ENCODE data around the gene ADCY2.

Gene ADCY2

GRCh38 chr5:7609726-7610125, 213.8 kb downstream of the ADCY2 start:
- H3K27ac ChIP-seq (ENCODE audit: low read length), result no peak overlapping the region
- no peaks in the 10 kb centered on the region for H3K9me3 ChIP-seq (ENCODE audit: insufficient read depth, low read depth, low read length)
- no peaks in the 10 kb centered on the region for H3K36me3 ChIP-seq (ENCODE audit: insufficient read depth, low read depth, low read length)
- H3K9ac ChIP-seq (ENCODE audit: low read depth, low read length), result no peak overlapping the region
- H3K4me3 ChIP-seq (ENCODE audit: low read length), result no peak overlapping the region
- H3K27me3 ChIP-seq (ENCODE audit: insufficient read depth, low read length), result no peaks in the 10 kb centered on the region
- H3K4me1 ChIP-seq (ENCODE audit: insufficient read depth, low read length), result peaks cover 36% of the 10 kb centered on the region; the same call in 1 of the 2 replicates

DNA sequence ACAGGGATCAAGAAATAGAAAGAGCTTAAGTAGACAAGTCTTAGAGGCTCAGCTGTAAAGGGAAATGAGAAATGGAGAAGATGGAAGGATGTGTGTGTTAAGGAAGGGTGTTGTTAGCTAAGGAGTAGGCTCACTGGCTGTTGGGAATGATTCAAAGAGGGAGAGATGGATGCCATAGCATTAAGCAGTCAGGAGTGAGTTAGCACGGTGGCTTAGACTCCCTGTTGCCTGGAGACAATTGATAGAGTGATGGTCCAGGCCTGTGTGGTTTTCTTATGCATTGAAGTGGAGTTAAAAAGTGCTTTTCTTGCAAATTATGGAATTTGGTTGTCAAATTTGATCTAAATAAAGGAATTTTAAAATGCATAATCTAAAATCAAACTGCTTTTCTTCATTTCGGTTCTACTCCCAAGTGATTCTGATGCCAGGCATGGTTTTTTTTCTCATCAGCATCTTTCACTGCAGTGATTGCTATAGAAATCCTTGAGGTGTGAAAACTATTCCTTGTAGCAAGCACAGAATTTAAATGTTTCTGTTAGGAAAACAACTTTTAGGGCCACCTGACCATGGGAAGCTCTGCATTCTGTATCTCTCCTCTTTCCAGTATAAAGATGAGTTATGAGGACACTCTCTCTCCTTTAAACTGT, 214.7 kb downstream of the ADCY2 start:
- Histone ChIP-seq H3K36me3 (ENCODE audit: insufficient read depth, low read depth, low read length) (no peaks in the 10 kb centered on the region), H3K9me3 (ENCODE audit: insufficient read depth, low read depth, low read length) (no peaks in the 10 kb centered on the region), H3K27ac (ENCODE audit: low read length) (no peak overlapping the region), H3K9ac (ENCODE audit: low read depth, low read length) (no peak overlapping the region), H3K27me3 (ENCODE audit: insufficient read depth, low read length) (no peaks in the 10 kb centered on the region), H3K4me1 (ENCODE audit: insufficient read depth, low read length) (peaks cover 36% of the 10 kb centered on the region; the same call in 1 of the 2 replicates), H3K4me3 (ENCODE audit: low read length) (no peak overlapping the region)

GRCh38 chr5:7611518-7611917, 215.6 kb downstream of the ADCY2 start:
- Histone ChIP-seq H3K27me3 (ENCODE audit: insufficient read depth, low read length) (no peaks in the 10 kb centered on the region), H3K27ac (ENCODE audit: low read length) (no peak overlapping the region), H3K9me3 (ENCODE audit: insufficient read depth, low read depth, low read length) (no peaks in the 10 kb centered on the region), H3K4me1 (ENCODE audit: insufficient read depth, low read length) (peaks cover 30% of the 10 kb centered on the region; the same call in 1 of the 2 replicates), H3K9ac (ENCODE audit: low read depth, low read length) (no peak overlapping the region), H3K36me3 (ENCODE audit: insufficient read depth, low read depth, low read length) (no peaks in the 10 kb centered on the region), H3K4me3 (ENCODE audit: low read length) (no peak overlapping the region)

GRCh38 chr5:7615566-7616061, 219.7 kb downstream of the ADCY2 start:
- no peak overlapping the region for H3K4me3 ChIP-seq (ENCODE audit: low read length)

GRCh38 chr5:7616897-7617296, 221.0 kb downstream of the ADCY2 start:
- no peaks in the 10 kb centered on the region; the same call in 1 of the 2 replicates for H3K4me1 ChIP-seq (ENCODE audit: insufficient read depth, low read length)
- no peak overlapping the region for H3K4me3 ChIP-seq (ENCODE audit: low read length)
- H3K9me3 ChIP-seq (ENCODE audit: insufficient read depth, low read depth, low read length), result no peaks in the 10 kb centered on the region
- no peaks in the 10 kb centered on the region for H3K36me3 ChIP-seq (ENCODE audit: insufficient read depth, low read depth, low read length)
- H3K9ac ChIP-seq (ENCODE audit: low read depth, low read length), result no peak overlapping the region
- no peaks in the 10 kb centered on the region for H3K27me3 ChIP-seq (ENCODE audit: insufficient read depth, low read length)
- no peak overlapping the region for H3K27ac ChIP-seq (ENCODE audit: low read length)

More at GRCh38 chr5:7615566-7616061, 219.7 kb downstream of the ADCY2 start:
- Histone ChIP-seq H3K27me3 (ENCODE audit: insufficient read depth, low read length) (no peaks in the 10 kb centered on the region), H3K9me3 (ENCODE audit: insufficient read depth, low read depth, low read length) (no peaks in the 10 kb centered on the region), H3K9ac (ENCODE audit: low read depth, low read length) (no peak overlapping the region), H3K4me1 (ENCODE audit: insufficient read depth, low read length) (peaks cover 3% of the 10 kb centered on the region; the same call in 1 of the 2 replicates), H3K27ac (ENCODE audit: low read length) (no peak overlapping the region), H3K36me3 (ENCODE audit: insufficient read depth, low read depth, low read length) (no peaks in the 10 kb centered on the region)

GRCh38 chr5:7622498-7622897, 226.6 kb downstream of the ADCY2 start:
- H3K9me3 ChIP-seq (ENCODE audit: insufficient read depth, low read depth, low read length), result no peaks in the 10 kb centered on the region
- H3K36me3 ChIP-seq (ENCODE audit: insufficient read depth, low read depth, low read length), result peaks cover 15% of the 10 kb centered on the region; the same call in 1 of the 2 replicates
- no peaks in the 10 kb centered on the region for H3K27me3 ChIP-seq (ENCODE audit: insufficient read depth, low read length)
- no peak overlapping the region for H3K27ac ChIP-seq (ENCODE audit: low read length)
- H3K4me3 ChIP-seq (ENCODE audit: low read length), result no peak overlapping the region
- no peak overlapping the region for H3K9ac ChIP-seq (ENCODE audit: low read depth, low read length)
- H3K4me1 ChIP-seq (ENCODE audit: insufficient read depth, low read length), result no peaks in the 10 kb centered on the region; the same call in 1 of the 2 replicates

GRCh38 chr5:7625740-7626139, 229.8 kb downstream of the ADCY2 start:
- Histone ChIP-seq H3K4me1 (ENCODE audit: insufficient read depth, low read length) (no peaks in the 10 kb centered on the region; the same call in 1 of the 2 replicates), H3K27ac (ENCODE audit: low read length) (no peak overlapping the region), H3K4me3 (ENCODE audit: low read length) (no peak overlapping the region)

DNA sequence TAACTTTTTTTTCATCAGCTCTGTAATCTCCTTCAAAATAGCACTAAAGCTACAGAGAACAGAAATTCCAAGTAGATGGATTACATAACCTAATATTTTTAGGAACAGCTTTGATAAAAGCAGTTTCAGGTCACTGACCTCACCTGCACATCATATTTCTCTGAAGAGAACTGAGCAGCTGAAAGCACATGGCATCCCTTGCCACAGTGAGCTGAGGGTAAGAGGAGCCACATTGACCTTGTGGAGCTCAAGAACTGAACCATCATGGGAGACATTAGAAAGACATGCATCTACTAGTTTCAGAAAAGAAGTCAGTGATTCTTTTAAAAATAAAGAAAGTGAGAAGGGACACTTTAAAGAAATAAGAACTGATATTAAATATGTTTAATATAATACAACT, 232.3 kb downstream of the ADCY2 start:
- H3K36me3 ChIP-seq (ENCODE audit: insufficient read depth, low read depth, low read length), result peaks cover 25% of the 10 kb centered on the region; the same call in 1 of the 2 replicates
- H3K4me3 ChIP-seq (ENCODE audit: low read length), result no peak overlapping the region
- H3K4me1 ChIP-seq (ENCODE audit: insufficient read depth, low read length), result no peaks in the 10 kb centered on the region
- H3K27me3 ChIP-seq (ENCODE audit: insufficient read depth, low read length), result no peaks in the 10 kb centered on the region
- H3K27ac ChIP-seq (ENCODE audit: low read length), result no peak overlapping the region
- H3K9ac ChIP-seq (ENCODE audit: low read depth, low read length), result no peak overlapping the region
- no peaks in the 10 kb centered on the region for H3K9me3 ChIP-seq (ENCODE audit: insufficient read depth, low read depth, low read length)

More at GRCh38 chr5:7625740-7626139, 229.8 kb downstream of the ADCY2 start:
- H3K36me3 ChIP-seq (ENCODE audit: insufficient read depth, low read depth, low read length), result peaks cover 19% of the 10 kb centered on the region; the same call in 1 of the 2 replicates
- H3K9me3 ChIP-seq (ENCODE audit: insufficient read depth, low read depth, low read length), result no peaks in the 10 kb centered on the region
- no peak overlapping the region for H3K9ac ChIP-seq (ENCODE audit: low read depth, low read length)
- no peaks in the 10 kb centered on the region for H3K27me3 ChIP-seq (ENCODE audit: insufficient read depth, low read length)

GRCh38 chr5:7628820-7629219, 232.9 kb downstream of the ADCY2 start:
- Histone ChIP-seq H3K36me3 (ENCODE audit: insufficient read depth, low read depth, low read length) (peaks cover 25% of the 10 kb centered on the region; the same call in 1 of the 2 replicates), H3K4me1 (ENCODE audit: insufficient read depth, low read length) (no peaks in the 10 kb centered on the region), H3K27me3 (ENCODE audit: insufficient read depth, low read length) (no peaks in the 10 kb centered on the region), H3K4me3 (ENCODE audit: low read length) (no peak overlapping the region), H3K9me3 (ENCODE audit: insufficient read depth, low read depth, low read length) (no peaks in the 10 kb centered on the region), H3K27ac (ENCODE audit: low read length) (no peak overlapping the region), H3K9ac (ENCODE audit: low read depth, low read length) (no peak overlapping the region)

GRCh38 chr5:7629561-7629960, 233.6 kb downstream of the ADCY2 start:
- H3K9ac ChIP-seq (ENCODE audit: low read depth, low read length), result no peak overlapping the region
- H3K27ac ChIP-seq (ENCODE audit: low read length), result no peak overlapping the region
- no peak overlapping the region for H3K4me3 ChIP-seq (ENCODE audit: low read length)
- peaks cover 25% of the 10 kb centered on the region; the same call in 1 of the 2 replicates for H3K36me3 ChIP-seq (ENCODE audit: insufficient read depth, low read depth, low read length)
- H3K9me3 ChIP-seq (ENCODE audit: insufficient read depth, low read depth, low read length), result no peaks in the 10 kb centered on the region
- no peaks in the 10 kb centered on the region for H3K27me3 ChIP-seq (ENCODE audit: insufficient read depth, low read length)
- H3K4me1 ChIP-seq (ENCODE audit: insufficient read depth, low read length), result no peaks in the 10 kb centered on the region

DNA sequence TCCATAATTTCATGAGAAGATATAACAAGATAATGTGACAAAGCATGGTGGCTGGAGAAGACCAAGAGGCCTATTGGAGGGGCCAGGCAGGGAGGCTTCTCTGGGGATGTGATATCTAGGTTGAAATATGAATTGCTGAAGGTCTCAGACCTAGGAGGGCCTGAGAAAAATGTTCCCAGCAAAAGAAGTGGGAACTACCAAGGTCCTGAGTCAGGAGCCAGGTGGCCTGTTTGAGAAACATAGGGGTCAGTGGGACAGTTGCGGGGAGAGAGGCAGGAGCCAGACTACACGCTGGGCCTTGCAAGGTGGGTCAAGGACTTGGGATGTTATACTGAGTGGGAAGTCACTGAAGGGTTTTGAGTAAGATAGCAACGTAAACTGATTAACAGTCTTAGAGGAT, 238.9 kb downstream of the ADCY2 start:
- Histone ChIP-seq H3K27ac (ENCODE audit: low read length) (no peak overlapping the region), H3K36me3 (ENCODE audit: insufficient read depth, low read depth, low read length) (peaks cover 5% of the 10 kb centered on the region), H3K9me3 (ENCODE audit: insufficient read depth, low read depth, low read length) (no peaks in the 10 kb centered on the region), H3K4me3 (ENCODE audit: low read length) (no peak overlapping the region), H3K4me1 (ENCODE audit: insufficient read depth, low read length) (0 out of 2 replicates have a peak, but pooled peaks cover 4% of the 10 kb centered on the region), H3K27me3 (ENCODE audit: insufficient read depth, low read length) (no peaks in the 10 kb centered on the region), H3K9ac (ENCODE audit: low read depth, low read length) (no peak overlapping the region)

DNA sequence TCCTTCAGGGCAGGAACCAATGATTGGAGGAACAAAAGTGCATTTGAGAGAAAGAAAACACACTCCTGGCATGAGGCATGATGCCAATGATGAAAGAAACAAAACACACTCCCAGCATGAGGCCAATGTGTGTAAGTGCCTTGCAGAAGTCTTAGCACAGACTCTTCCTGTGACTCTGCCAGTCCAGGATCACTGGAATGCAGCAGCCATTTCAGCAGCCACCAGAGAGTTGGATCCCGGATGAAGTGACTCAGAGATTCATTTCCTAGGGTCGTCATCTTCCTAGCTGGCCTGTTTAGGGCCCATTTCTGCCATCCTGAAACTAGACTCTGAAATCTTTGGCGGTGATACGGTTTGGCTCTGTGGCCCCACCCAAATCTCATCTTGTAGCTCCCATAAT, 242.5 kb downstream of the ADCY2 start:
- Histone ChIP-seq H3K9me3 (ENCODE audit: insufficient read depth, low read depth, low read length) (peaks cover 3% of the 10 kb centered on the region; the same call in 1 of the 2 replicates), H3K4me3 (ENCODE audit: low read length) (no peak overlapping the region), H3K9ac (ENCODE audit: low read depth, low read length) (no peak overlapping the region), H3K27me3 (ENCODE audit: insufficient read depth, low read length) (no peaks in the 10 kb centered on the region), H3K27ac (ENCODE audit: low read length) (no peak overlapping the region), H3K36me3 (ENCODE audit: insufficient read depth, low read depth, low read length) (no peaks in the 10 kb centered on the region; the same call in 1 of the 2 replicates), H3K4me1 (ENCODE audit: insufficient read depth, low read length) (0 out of 2 replicates have a peak, but pooled peaks cover 4% of the 10 kb centered on the region)
